Gastrocnemius medialis (tissue), 4 donors: ENCODE measurements around the gene RGCC. TPM values are rescaled to one million over a fixed set of nuclear protein-coding genes. Genes with fewer than 3 reads are reported as not detected.
"Not testable (repeated sequence)": the region's sequence is repeated elsewhere in the genome, so short reads cannot be mapped to it uniquely, and the experiment has no call there.

Experiments
- ATAC-seq, 2 donors: fragments of 150-250 bp; one replicate each; pipeline ENCODE4 v1.9.1; 2016
- DNase-seq, 2 donors: peaks; one replicate each; pipeline ENCODE4 v3.0.0-alpha.2; 2019
- H3K27ac ChIP-seq, 4 donors: fragments of 200-600 bp; sonication (generic); 1 replicate in 1 of 4; 2 replicates in 3 of 4; pipeline ENCODE4 v1.5.1; 2016 to 2018; ENCODE audit warnings: mild to moderate bottlenecking in 2 of 4, moderate library complexity in 1 of 4
- H3K27me3 ChIP-seq, 3 donors: fragments of 200-600 bp; sonication (generic) in 2 of 3; 1 replicate in 1 of 3; 2 replicates in 2 of 3; pipeline versions ENCODE4 v1.5.1 to v1.6.0; 2016 to 2019; ENCODE audit warnings: mild to moderate bottlenecking in 1 of 3, moderate library complexity in 1 of 3
- H3K36me3 ChIP-seq, 2 donors: fragments of 200-600 bp; sonication (generic) in 1 of 2; one replicate each; pipeline ENCODE4 v1.5.1; 2017 to 2018
- H3K4me1 ChIP-seq, 2 donors: fragments of 200-600 bp; sonication (generic) in 1 of 2; one replicate each; pipeline ENCODE4 v1.5.1; 2016 to 2017; ENCODE audit warnings: mild to moderate bottlenecking in 2 of 2
- H3K4me3 ChIP-seq, 4 donors: fragments of 200-600 bp; sonication (generic) in 3 of 4; 1 replicate in 1 of 4; 2 replicates in 3 of 4; pipeline ENCODE4 v1.5.1; 2016 to 2019; ENCODE audit warnings: mild to moderate bottlenecking in 2 of 4
- H3K9me3 ChIP-seq, 3 donors: fragments of 200-600 bp; sonication (generic) in 2 of 3; 1 replicate in 1 of 3; 2 replicates in 2 of 3; pipeline ENCODE4 v1.5.1; 2016 to 2019
- POLR2A ChIP-seq, 2 donors: fragments of 450-650 bp; IDR thresholded peaks; one replicate each; pipeline ENCODE4 v1.6.1; 2017; ENCODE audit warnings: antibody characterized with exemption in 2 of 2, mild to moderate bottlenecking in 2 of 2, moderate library complexity in 2 of 2
- in situ Hi-C, 4 donors: fragments of 200-750 bp; cut with MboI; loops; one replicate each; pipeline versions ENCODE4 v1.15.0 to v1.8.0; 2017; ENCODE audit warnings: low sequenced_read_pairs in 4 of 4
- intact Hi-C: fragments of 100-400 bp; cut with DNase I; formaldehyde crosslinking; loops from one replicate; pipeline ENCODE4 v1.15.1; 2023; ENCODE audit warnings: low total_unique reads
- total RNA-seq, 4 donors: library from RNA; depleted of rRNA; stranded (reverse); fragments of >200 nt; gene quantifications; one replicate each; pipeline versions ENCODE4 v1.1.0 to v1.2.3, GENCODE V29; 2016
- TF ChIP-seq, protein P1 (sequence below), 5 experiments: fragments of 450-650 bp in 3 of 5; fragments of 200-600 bp in 2 of 5; sonication (generic) in 2 of 5; IDR thresholded peaks in 4 of 5; conservative IDR thresholded peaks in 1 of 5; 1 replicate in 4 of 5; 2 replicates in 1 of 5; pipeline ENCODE4 v1.5.1; 2016 to 2019; ENCODE audit warnings: antibody characterized with exemption in 5 of 5, mild to moderate bottlenecking in 3 of 5, moderate library complexity in 3 of 5

RGCC gene
- total RNA-seq, 4 donors from 2014 or later: 56.1 to 135 (median 92.0) TPM

DNA sequence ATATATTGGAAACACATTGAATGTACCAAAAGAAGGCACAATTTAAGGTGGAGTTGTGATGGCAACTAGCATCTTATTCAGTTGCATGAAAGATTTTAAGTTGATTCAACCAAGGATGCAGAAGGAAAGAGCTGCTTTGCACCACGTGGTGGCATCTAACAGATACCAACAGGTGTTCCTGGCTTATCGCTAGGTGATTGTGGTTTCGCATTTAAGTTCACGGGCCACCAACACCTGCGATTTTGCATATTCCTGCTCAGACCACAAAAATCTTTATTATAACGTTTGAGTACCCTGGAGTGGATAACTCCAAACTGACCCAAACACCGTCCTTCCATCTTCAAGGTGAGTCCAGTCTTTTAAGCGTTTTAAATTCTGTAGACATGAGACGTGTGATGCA lies 45.3 kb downstream of the RGCC start:
- Histone ChIP-seq H3K9me3 (no peaks in the 10 kb centered on the region), H3K4me3 (no peak overlapping the region), H3K36me3 (no peaks in the 10 kb centered on the region), H3K4me1 (peaks cover 0 to 3% of the 10 kb centered on the region in 2 donors), H3K27ac (no peak overlapping the region), H3K27me3 (no peaks in the 10 kb centered on the region)
- intact Hi-C loops (no loop called here), in situ Hi-C loops (no loop called here)
- no peak for ATAC-seq
- TF ChIP-seq, protein P1, sequence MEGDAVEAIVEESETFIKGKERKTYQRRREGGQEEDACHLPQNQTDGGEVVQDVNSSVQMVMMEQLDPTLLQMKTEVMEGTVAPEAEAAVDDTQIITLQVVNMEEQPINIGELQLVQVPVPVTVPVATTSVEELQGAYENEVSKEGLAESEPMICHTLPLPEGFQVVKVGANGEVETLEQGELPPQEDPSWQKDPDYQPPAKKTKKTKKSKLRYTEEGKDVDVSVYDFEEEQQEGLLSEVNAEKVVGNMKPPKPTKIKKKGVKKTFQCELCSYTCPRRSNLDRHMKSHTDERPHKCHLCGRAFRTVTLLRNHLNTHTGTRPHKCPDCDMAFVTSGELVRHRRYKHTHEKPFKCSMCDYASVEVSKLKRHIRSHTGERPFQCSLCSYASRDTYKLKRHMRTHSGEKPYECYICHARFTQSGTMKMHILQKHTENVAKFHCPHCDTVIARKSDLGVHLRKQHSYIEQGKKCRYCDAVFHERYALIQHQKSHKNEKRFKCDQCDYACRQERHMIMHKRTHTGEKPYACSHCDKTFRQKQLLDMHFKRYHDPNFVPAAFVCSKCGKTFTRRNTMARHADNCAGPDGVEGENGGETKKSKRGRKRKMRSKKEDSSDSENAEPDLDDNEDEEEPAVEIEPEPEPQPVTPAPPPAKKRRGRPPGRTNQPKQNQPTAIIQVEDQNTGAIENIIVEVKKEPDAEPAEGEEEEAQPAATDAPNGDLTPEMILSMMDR (IDR thresholded peaks at IDR 0.05 in 4 of 5, conservative IDR thresholded peaks at IDR 0.05 in 1 of 5): no peak
- no peak for TF ChIP-seq POLR2A (IDR thresholded peaks at IDR 0.05)
- DNase-seq: no peak

DNA sequence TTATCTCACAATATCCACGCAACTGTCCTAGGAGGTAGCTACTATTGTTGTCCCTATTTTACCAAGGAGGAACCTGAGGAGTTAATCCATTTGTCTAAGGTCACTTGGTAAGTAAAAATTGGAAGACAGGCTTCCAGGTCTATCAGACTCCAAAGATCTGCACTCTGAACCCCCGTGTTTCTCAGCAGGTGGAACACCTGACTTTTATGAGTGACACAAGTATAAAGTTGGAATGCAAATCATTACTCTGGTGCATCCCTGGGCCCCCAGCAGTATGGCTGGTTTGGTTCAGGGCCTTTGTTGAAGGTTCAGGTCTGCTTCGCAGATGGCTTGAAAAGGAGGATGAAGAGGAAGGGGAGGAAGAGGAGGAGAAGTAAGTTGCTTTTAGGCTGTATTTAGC lies 46.0 kb downstream of the RGCC start:
- Histone ChIP-seq H3K9me3 (no peaks in the 10 kb centered on the region), H3K4me3 (no peak overlapping the region), H3K36me3 (no peaks in the 10 kb centered on the region), H3K27me3 (no peaks in the 10 kb centered on the region), H3K4me1 (peaks cover 0 to 3% of the 10 kb centered on the region in 2 donors), H3K27ac (no peak overlapping the region)
- ATAC-seq (no peak), DNase-seq (no peak)
- intact Hi-C loops (no loop called here), in situ Hi-C loops (no loop called here)
- TF ChIP-seq POLR2A (IDR thresholded peaks at IDR 0.05): no peak
- TF ChIP-seq, protein P1 (IDR thresholded peaks at IDR 0.05 in 4 of 5, conservative IDR thresholded peaks at IDR 0.05 in 1 of 5): no peak

DNA sequence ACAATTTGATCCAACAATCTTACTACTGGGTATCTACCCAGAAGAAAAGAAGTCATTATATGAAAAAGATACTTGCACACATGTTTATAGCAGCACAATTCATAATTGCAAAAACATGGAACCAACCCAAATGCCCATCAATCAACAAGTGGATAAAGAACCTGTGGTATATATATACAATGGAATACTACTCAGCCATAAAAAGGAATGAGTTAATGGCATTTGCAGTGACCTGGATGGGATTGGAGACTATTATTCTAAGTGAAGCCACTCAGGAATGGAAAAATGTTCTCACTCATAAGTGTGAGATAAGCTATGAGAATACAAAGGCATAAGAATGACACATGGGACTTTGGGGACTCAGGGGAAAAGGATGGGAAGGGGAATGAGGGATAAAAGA lies 47.3 kb downstream of the RGCC start:
- ATAC-seq, intact Hi-C loops, H3K36me3 ChIP-seq, H3K27ac ChIP-seq, H3K4me3 ChIP-seq, H3K27me3 ChIP-seq, H3K9me3 ChIP-seq, H3K4me1 ChIP-seq, DNase-seq, in situ Hi-C loops: not testable (repeated sequence)

DNA sequence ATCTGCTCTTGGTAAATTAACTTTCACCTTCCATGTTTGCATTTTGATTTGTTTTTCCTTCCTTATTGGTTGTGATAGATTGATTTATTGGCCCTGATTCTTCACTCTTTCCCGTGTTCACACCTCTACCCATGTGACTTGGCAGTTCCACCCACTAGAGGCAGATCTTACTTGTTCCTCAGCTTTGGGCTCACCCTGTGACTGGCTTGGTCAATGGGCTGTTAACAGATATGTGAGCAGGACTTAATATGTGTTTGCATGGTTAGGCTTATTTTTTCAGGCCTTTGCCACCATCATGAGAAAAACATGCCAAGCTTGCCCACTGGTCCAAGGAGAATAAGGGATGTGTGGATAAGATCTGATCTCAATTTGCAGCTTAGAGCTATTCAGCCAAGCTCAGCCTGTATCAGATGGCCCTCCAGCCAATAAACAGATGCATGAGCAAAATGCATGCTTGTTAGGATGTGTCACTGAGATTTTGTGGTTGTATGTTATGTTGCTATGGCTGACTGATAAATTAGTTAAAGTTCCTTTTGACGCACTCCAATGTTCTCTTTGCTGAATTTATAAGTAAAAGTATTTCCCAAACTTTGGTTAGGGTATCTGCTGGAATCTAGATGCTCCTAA lies 48.0 kb downstream of the RGCC start:
- in situ Hi-C loops: no loop called here
- TF ChIP-seq POLR2A (IDR thresholded peaks at IDR 0.05): no peak
- TF ChIP-seq, protein P1 (IDR thresholded peaks at IDR 0.05 in 4 of 5, conservative IDR thresholded peaks at IDR 0.05 in 1 of 5): no peak
- no peak for DNase-seq

DNA sequence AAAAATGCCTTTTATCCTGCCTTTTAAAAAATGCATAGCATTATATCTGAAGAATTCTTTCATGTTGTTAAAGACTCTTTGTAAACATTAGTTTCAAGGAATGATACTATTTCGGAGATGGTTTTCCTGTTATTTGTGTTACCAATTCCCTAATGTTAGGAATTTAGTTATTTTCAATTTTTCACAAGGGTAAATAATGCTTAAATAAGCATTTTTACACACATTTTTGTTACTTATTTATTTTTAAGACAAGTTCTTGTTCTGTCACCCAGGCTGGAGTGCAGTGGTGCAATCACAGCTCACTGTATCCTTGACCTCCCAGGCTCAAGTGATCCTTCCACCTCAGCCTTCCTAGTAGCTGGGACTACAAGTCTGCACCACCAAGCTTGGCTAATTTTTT lies 49.0 kb downstream of the RGCC start:
- intact Hi-C loops: no loop called here
- TF ChIP-seq POLR2A (IDR thresholded peaks at IDR 0.05): no peak
- TF ChIP-seq, protein P1 (IDR thresholded peaks at IDR 0.05 in 4 of 5, conservative IDR thresholded peaks at IDR 0.05 in 1 of 5): no peak
- no peaks in the 10 kb centered on the region for H3K9me3 ChIP-seq
- no peak overlapping the region for H3K4me3 ChIP-seq
- DNase-seq (no peak), ATAC-seq (no peak)
- no peaks in the 10 kb centered on the region for H3K27me3 ChIP-seq
- H3K27ac ChIP-seq: no peak overlapping the region
- in situ Hi-C loops: no loop called here
- H3K36me3 ChIP-seq: no peaks in the 10 kb centered on the region
- H3K4me1 ChIP-seq: no peaks in the 10 kb centered on the region

More for the DNA sequence above, 48.0 kb downstream of the RGCC start:
- no peaks in the 10 kb centered on the region for H3K9me3 ChIP-seq
- no peaks in the 10 kb centered on the region for H3K36me3 ChIP-seq
- intact Hi-C loops: no loop called here
- H3K4me3 ChIP-seq: no peak overlapping the region
- no peaks in the 10 kb centered on the region for H3K27me3 ChIP-seq
- no peak overlapping the region for H3K27ac ChIP-seq
- H3K4me1 ChIP-seq: peaks cover 0 to 3% of the 10 kb centered on the region in 2 donors
- ATAC-seq: no peak
